Pancreas (tissue), 10 donors: ENCODE results near the gene ST6GALNAC4. TPM values are rescaled to one million over a fixed set of nuclear protein-coding genes. Genes with fewer than 3 reads are reported as not detected.
A peak's percentile ranks its signal among the peaks of the same experiment; 100 is the strongest.

Experiments
- ATAC-seq, 4 donors: fragments of 200-7000 bp; cut with Tn5 transposase; one replicate each; pipeline versions ENCODE4 v1.8.0 to v1.9.1; 2020; ENCODE audit warnings: mild to moderate bottlenecking in 4 of 4, moderate library complexity in 4 of 4
- DNase-seq, 6 donors: peaks; one replicate each; pipeline ENCODE4 v3.0.0-alpha.2; 2020
- FAIRE-seq: peaks from 2 replicates; lab custom pipeline; 2012; peaks lifted over from hg19 to GRCh38; lab: Jason Lieb, UNC
- H3K27ac ChIP-seq, 4 donors: fragments of 200-600 bp; sonication (generic); 1 replicate in 3 of 4; 2 replicates in 1 of 4; pipeline versions ENCODE4 v1.5.0 to v1.8.0; 2020
- H3K27me3 ChIP-seq, 4 donors: fragments of 200-600 bp; one replicate each; pipeline ENCODE4 v1.8.0; 2021
- H3K36me3 ChIP-seq, 3 donors: fragments of 200-600 bp; sonication (generic) in 1 of 3; one replicate each; pipeline versions ENCODE4 v1.5.0 to v1.8.0; 2020 to 2021
- H3K4me1 ChIP-seq, 3 donors: fragments of 200-600 bp; one replicate each; pipeline ENCODE4 v1.8.0; 2021
- H3K4me3 ChIP-seq, 4 donors: fragments of 200-600 bp; sonication (generic) in 2 of 4; one replicate each; pipeline versions ENCODE4 v1.5.0 to v1.8.0; 2020 to 2021
- H3K9me3 ChIP-seq, 4 donors: fragments of 200-600 bp; one replicate each; pipeline ENCODE4 v1.8.0; 2021
- CTCF ChIP-seq, 4 donors: fragments of 200-600 bp; sonication (generic) in 3 of 4; IDR thresholded peaks; one replicate each; pipeline versions ENCODE4 v1.5.0 to v1.8.0; 2021; ENCODE audit warnings: antibody characterized with exemption in 4 of 4
- WGBS, 2 donors: extraction: QIAGEN DNeasy Blood & Tissue Kit; methylation state at CpG; one replicate each; pipeline ENCODE4 v1.1.7; 2013; 5-methylcytosine and 5-hydroxymethylcytosine counted together
- intact Hi-C, 3 donors: fragments of 100-400 bp; cut with DNase I; formaldehyde crosslinking; loops; one replicate each; pipeline versions ENCODE4 v1.11.1 to v1.14.2; 2022
- polyA plus RNA-seq, 2 donors: library from polyadenylated mRNA; stranded (reverse); fragments of 200-250 nt; gene quantifications; one replicate each; pipeline ENCODE4 v1.2.3, GENCODE V29; 2013
- total RNA-seq, 6 donors: library from RNA; stranded (reverse); fragmentation: NEBNext Ultra II Directional in 4 of 6; extraction: Animal tissue kit (Norgen Biotek cat#: 25700) in 4 of 6; gene quantifications; one replicate each; pipeline versions ENCODE4 v1.2.1 to v1.2.4, GENCODE V29; 2021 to 2023
- donor health status: healthy with polysubstance abuse.
- donor health status: DM: no; HTN: no; CAD: no; lungs with moderate emphysema.
- donor health status: DM: no; HTN: no; CAD: no.
- donor health status: control.
- donor health status: control.
- donor health status: Bipolar disorder and iron deficiency.
- donor health status: DM: yes; HTN: yes; CAD: no.
- donor health status: DM: no; HTN: no; CAD: no.
- donor health status: DM: no; HTN: no; CAD: no.
- donor health status: DM: yes; HTN: yes; CAD: no.

ST6GALNAC4 gene
- total and polyA plus RNA-seq, 8 donors, result 22.2 to 66.6 (median 33.9) TPM

- intact Hi-C loops, result no loop called here
- WGBS, 2 donors, result 47 to 50% methylated on average over 17 of the region's 17 CpGs
- Histone ChIP-seq H3K4me3 (no peak overlapping the region), H3K36me3 (peaks cover under 1 to 7% (median 4%) of the 10 kb centered on the region in 3 donors), H3K9me3 (no peaks in the 10 kb centered on the region), H3K4me1 (peaks cover 30 to 42% (median 35%) of the 10 kb centered on the region in 3 donors), H3K27ac (peak overlapping the region; percentile 59 to 81 (median 70)), H3K27me3 (no peaks in the 10 kb centered on the region)
- DNase-seq, result peak in 3 of 6 donors; percentile 58 to 64 (median 60)
- TF ChIP-seq CTCF (IDR thresholded peaks at IDR 0.05), result no peak
- ATAC-seq, result peak in 3 of 4 donors; percentile 22 to 58 (median 26)
- no peak for FAIRE-seq
These were observed 33.1 kb upstream of the ST6GALNAC4 start for GRCh38 chr9:127949827-127950512.

- Histone ChIP-seq H3K4me3 (no peak overlapping the region), H3K27me3 (no peaks in the 10 kb centered on the region), H3K27ac (no peak overlapping the region), H3K4me1 (peaks cover 15 to 29% (median 24%) of the 10 kb centered on the region in 3 donors), H3K36me3 (peaks cover 3 to 23% (median 9%) of the 10 kb centered on the region in 3 donors), H3K9me3 (no peaks in the 10 kb centered on the region)
- DNase-seq, result peak in 2 of 6 donors; percentile 36 to 69
- no peak for TF ChIP-seq CTCF (IDR thresholded peaks at IDR 0.05)
- ATAC-seq, result no peak
- 73 to 76% methylated on average over 17 of the region's 17 CpGs for WGBS, 2 donors
- intact Hi-C loops, result no loop called here
- no peak for FAIRE-seq
These were observed 31.2 kb upstream of the ST6GALNAC4 start for GRCh38 chr9:127947841-127948710.

GRCh38 chr9:127946728-127947127 lies 29.9 kb upstream of the ST6GALNAC4 start:
- intact Hi-C loops, result no loop called here
- FAIRE-seq (no peak), DNase-seq (peak in 2 of 6 donors; percentile 23 to 34), ATAC-seq (no peak)
- Histone ChIP-seq H3K4me3 (no peak overlapping the region), H3K9me3 (no peaks in the 10 kb centered on the region), H3K27me3 (no peaks in the 10 kb centered on the region), H3K4me1 (peaks cover 15 to 21% (median 20%) of the 10 kb centered on the region in 3 donors), H3K27ac (no peak overlapping the region), H3K36me3 (peaks cover 3 to 36% (median 13%) of the 10 kb centered on the region in 3 donors)
- TF ChIP-seq CTCF (IDR thresholded peaks at IDR 0.05), result no peak
- 56 to 71% methylated on average over 3 of the region's 3 CpGs for WGBS, 2 donors

- no peak for ATAC-seq
- Histone ChIP-seq H3K27me3 (no peaks in the 10 kb centered on the region), H3K4me1 (peaks cover 11 to 15% (median 14%) of the 10 kb centered on the region in 3 donors), H3K36me3 (peaks cover 3 to 36% (median 13%) of the 10 kb centered on the region in 3 donors), H3K4me3 (no peak overlapping the region), H3K9me3 (no peaks in the 10 kb centered on the region), H3K27ac (no peak overlapping the region)
- no peak for TF ChIP-seq CTCF (IDR thresholded peaks at IDR 0.05)
- 88 to 93% methylated on average over 9 of the region's 9 CpGs for WGBS, 2 donors
- no peak for FAIRE-seq
- DNase-seq, result peak in 2 of 6 donors; percentile 32 to 53
- intact Hi-C loops, result no loop called here
These were observed 29.1 kb upstream of the ST6GALNAC4 start for GRCh38 chr9:127945942-127946341.
